ENCODE data around the gene ART5.

Gene ART5

DNA sequence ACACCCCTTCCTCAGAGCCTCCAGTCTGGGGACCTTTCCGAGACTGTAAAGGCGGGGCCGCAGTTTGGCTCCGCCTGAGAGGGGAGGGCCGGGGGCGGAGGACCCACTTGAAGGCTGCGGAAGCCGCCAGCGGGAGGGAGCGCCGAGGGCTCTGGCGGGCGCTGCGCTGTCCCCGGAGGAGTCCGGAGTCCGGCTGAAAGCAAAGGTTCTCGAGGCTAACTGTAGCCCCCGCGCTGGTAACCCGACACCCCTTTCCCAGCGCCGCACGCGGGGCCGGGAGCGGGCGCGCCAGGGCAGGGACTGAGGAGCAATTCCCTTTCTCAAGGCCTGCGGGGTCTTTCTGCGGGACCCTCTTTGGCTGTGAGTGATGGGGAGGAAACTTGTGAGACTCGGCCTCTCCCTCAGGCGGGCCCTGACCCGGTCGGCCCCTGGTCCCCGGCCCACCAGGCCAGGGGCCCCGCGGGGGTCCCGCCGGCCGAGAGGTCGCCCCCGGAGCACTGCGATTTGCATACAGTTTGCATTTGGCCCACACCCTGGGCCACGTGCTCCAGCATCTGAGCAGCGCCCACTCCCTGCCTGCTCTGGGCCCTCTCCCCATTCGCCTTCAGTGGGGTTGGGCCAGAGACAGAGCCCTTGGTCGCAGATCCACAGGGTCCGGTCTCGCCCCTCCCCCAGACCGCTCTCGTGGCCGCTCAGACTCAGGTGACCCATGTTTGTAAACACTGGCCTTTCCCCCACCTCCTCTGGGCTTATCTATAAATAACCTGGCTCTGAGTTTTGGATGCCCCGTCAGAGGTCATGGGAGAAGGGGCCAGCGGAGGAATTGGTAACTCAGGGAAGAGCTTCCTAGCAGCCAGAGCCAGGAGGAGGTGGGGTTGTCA lies 519 bp upstream of the ART5 start:
- FAIRE-seq (no peak), DNase-seq (ENCODE audit: insufficient read length, low spot score) (peak; percentile 45)
- TF ChIP-seq POLR2AphosphoS5 (IDR thresholded peaks at IDR 0.05; ENCODE audit: low read depth, low read length), result no peak
- no peak for TF ChIP-seq POU2F2 (IDR thresholded peaks at IDR 0.05; ENCODE audit: low read depth, low read length)
- no peak for TF ChIP-seq TAF1 (IDR thresholded peaks at IDR 0.05; ENCODE audit: low read depth, low read length)
- TF ChIP-seq SPI1 (IDR thresholded peaks at IDR 0.05; ENCODE audit: low read depth, low read length), result no peak
- TF ChIP-seq POLR2A (IDR thresholded peaks at IDR 0.05; ENCODE audit: low read depth, low read length), result no peak
- no peak for TF ChIP-seq PAX5 (IDR thresholded peaks at IDR 0.05; ENCODE audit: insufficient read depth, low read length, severe bottlenecking)

DNA sequence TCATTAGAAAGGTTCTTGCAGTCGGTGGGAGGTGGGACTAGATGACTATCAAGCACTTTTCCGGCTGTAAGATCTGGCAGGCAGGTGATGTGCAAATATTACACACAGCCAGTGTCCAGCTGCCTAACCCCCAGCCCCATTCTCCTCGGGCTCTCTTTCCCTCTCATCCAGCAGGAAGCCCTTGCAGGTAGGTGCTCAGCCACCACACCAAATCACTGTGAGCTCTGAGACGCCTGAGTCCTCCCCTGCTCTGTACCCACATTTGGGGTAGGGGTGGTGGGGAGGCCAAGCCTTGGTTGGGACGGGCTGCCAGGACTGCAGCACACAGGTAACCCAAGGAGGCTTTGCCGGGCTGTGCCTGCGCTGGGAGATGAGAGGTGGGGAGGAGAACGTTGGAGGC lies 601 bp downstream of the ART5 start:
- no peak for TF ChIP-seq TAF1 (IDR thresholded peaks at IDR 0.05; ENCODE audit: low read depth, low read length)
- TF ChIP-seq POLR2AphosphoS5 (IDR thresholded peaks at IDR 0.05; ENCODE audit: low read depth, low read length), result no peak
- TF ChIP-seq PAX5 (IDR thresholded peaks at IDR 0.05; ENCODE audit: insufficient read depth, low read length, severe bottlenecking), result no peak
- TF ChIP-seq SPI1 (IDR thresholded peaks at IDR 0.05; ENCODE audit: low read depth, low read length), result no peak
- TF ChIP-seq POLR2A (IDR thresholded peaks at IDR 0.05; ENCODE audit: low read depth, low read length), result no peak
- TF ChIP-seq POU2F2 (IDR thresholded peaks at IDR 0.05; ENCODE audit: low read depth, low read length), result no peak
- DNase-seq (ENCODE audit: insufficient read length, low spot score), result no peak
- no peak for FAIRE-seq

DNA sequence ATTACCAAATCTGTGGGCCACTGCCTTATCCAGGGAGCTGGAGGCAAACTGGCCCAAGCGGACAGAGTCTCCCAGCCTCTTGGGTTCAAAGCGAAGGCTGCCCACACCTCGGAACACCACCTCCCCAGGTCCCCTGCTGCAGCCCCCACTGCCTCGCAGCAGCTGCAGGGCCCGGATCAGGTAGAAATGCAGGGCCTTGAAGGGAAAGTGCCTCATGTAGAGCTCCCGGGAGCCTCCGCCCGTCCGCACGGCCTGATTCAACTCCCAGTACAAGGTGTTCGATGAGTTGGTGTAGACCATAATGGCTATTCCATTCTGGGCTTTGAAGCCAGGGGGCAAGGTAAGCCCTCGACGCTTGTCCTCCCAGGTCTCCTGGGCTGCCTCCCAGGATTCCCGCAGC lies 2.0 kb downstream of the ART5 start:
- TF ChIP-seq SPI1 (IDR thresholded peaks at IDR 0.05; ENCODE audit: low read depth, low read length) (no peak), POLR2AphosphoS5 (IDR thresholded peaks at IDR 0.05; ENCODE audit: low read depth, low read length) (no peak), POLR2A (IDR thresholded peaks at IDR 0.05; ENCODE audit: low read depth, low read length) (no peak), TAF1 (IDR thresholded peaks at IDR 0.05; ENCODE audit: low read depth, low read length) (no peak), POU2F2 (IDR thresholded peaks at IDR 0.05; ENCODE audit: low read depth, low read length) (no peak), PAX5 (IDR thresholded peaks at IDR 0.05; ENCODE audit: insufficient read depth, low read length, severe bottlenecking) (no peak)
- FAIRE-seq (no peak), DNase-seq (ENCODE audit: insufficient read length, low spot score) (no peak)

DNA sequence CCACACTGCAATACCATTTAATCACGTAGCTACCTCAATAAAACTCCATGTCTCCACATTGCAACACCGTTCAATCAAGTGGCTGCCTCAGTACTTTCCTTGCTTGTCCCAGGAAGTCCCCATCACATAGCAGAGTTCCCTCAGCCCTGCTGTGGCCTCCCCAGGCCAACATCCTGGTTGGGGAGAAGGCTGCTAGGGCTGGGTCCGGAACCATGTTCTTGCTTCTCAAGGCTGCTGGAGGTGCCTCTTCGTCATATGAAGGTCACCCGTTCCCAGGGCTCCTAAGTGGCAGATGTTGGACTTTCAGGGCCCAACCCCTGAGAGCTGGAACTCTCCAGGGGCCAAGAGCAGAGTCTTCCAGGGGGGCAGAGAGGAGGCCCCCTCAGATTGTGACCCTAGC lies 3.3 kb downstream of the ART5 start:
- TF ChIP-seq POU2F2 (IDR thresholded peaks at IDR 0.05; ENCODE audit: low read depth, low read length) (no peak), POLR2A (IDR thresholded peaks at IDR 0.05; ENCODE audit: low read depth, low read length) (no peak), PAX5 (IDR thresholded peaks at IDR 0.05; ENCODE audit: insufficient read depth, low read length, severe bottlenecking) (no peak), SPI1 (IDR thresholded peaks at IDR 0.05; ENCODE audit: low read depth, low read length) (no peak)
- DNase-seq (ENCODE audit: insufficient read length, low spot score) (no peak), FAIRE-seq (no peak)

DNA sequence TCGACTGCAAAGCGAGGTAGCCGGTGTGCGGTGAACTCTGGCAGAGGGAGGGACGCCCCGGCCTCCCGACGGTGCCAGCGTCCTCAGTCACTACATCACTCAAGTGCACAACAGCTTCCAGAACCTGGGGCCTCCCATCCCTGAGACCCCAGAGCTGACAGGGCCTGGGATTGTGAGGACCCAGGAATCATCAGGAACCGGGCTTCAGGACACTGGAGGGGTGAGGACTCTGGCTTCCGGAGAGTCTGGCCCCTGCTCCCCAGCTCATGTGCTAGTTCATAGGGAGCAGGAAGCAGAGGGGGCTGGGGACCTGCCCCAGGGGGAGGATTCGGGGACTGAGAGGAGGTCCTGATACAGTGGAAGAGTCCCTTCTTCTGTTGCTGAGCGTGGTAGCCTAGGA lies 4.6 kb downstream of the ART5 start:
- no peak for FAIRE-seq
- no peak for DNase-seq (ENCODE audit: insufficient read length, low spot score)
- TF ChIP-seq POLR2A (IDR thresholded peaks at IDR 0.05; ENCODE audit: low read depth, low read length), result no peak
- TF ChIP-seq POU2F2 (IDR thresholded peaks at IDR 0.05; ENCODE audit: low read depth, low read length), result no peak
- TF ChIP-seq POLR2AphosphoS5 (IDR thresholded peaks at IDR 0.05; ENCODE audit: low read depth, low read length), result no peak
- TF ChIP-seq TAF1 (IDR thresholded peaks at IDR 0.05; ENCODE audit: low read depth, low read length), result no peak
- no peak for TF ChIP-seq SPI1 (IDR thresholded peaks at IDR 0.05; ENCODE audit: low read depth, low read length)
- TF ChIP-seq PAX5 (IDR thresholded peaks at IDR 0.05; ENCODE audit: insufficient read depth, low read length, severe bottlenecking), result no peak

DNA sequence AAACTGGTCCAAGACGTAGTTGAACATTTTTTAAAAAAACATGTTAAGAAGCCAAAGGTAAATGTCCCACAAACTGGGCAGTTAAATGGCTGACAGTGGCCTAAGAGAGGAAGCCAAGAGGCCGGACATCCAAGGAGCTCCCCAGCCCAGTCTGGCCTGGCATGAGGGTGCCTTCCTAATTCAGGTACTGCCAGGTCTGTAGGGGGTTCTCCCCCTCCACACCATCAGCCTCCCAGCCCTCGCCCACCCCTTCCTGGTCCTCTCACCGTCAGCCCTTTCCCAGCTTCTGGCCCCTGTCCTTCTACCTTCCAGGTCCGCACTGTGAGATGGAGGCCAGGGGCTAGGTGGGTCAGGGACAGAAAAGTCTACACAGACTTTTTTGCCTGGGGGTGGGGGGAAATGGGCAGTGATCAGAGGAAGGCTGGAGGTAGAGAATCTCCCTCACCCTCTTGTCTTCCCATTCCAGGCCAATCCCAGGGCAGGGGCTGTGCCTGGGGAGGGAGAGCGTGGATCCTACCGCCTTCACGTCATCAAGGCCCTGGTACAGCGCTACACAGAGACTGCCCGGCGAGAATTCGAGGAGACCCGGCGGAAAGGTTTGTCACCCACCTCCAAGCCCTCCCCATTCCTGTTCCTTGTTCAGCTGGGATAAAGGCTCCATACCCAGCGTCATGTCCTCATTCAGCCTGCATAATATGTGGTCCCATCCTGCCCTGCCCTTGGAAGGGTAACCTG lies 6.0 kb downstream of the ART5 start:
- no peak for DNase-seq (ENCODE audit: insufficient read length, low spot score)
- FAIRE-seq, result no peak
- TF ChIP-seq POLR2AphosphoS5 (IDR thresholded peaks at IDR 0.05; ENCODE audit: low read depth, low read length) (no peak), PAX5 (IDR thresholded peaks at IDR 0.05; ENCODE audit: insufficient read depth, low read length, severe bottlenecking) (no peak), POLR2A (IDR thresholded peaks at IDR 0.05; ENCODE audit: low read depth, low read length) (no peak), POU2F2 (IDR thresholded peaks at IDR 0.05; ENCODE audit: low read depth, low read length) (no peak), TAF1 (IDR thresholded peaks at IDR 0.05; ENCODE audit: low read depth, low read length) (no peak), SPI1 (IDR thresholded peaks at IDR 0.05; ENCODE audit: low read depth, low read length) (no peak)

DNA sequence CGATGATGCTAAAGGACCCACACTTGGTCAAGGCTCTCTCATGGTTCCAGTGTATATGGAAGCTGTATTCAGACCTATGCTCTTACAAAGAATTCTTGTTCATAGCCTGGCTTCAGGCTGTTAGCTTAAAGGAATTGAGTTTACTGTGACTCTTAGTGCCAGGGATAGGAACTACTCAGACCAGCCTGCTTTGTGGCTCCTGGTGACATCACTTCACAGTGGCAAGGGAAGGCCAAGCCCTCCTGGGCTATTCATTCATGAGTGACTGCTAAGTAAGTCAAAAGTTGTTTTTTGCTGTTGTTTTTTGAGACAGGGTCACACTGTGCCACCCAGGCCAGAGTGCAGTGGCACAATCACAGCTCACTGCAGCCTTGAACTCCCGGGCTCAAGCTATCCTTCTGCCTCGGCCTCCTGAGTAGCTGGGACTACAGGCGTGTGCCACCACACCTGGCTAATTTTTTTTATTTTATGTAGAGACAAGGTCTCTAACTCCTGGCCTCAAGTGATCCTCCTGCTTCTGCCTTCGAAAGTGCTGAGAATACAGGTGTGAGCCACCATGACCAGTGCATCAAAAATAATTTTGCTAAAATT lies 9.6 kb downstream of the ART5 start:
- TF ChIP-seq PAX5 (IDR thresholded peaks at IDR 0.05; ENCODE audit: insufficient read depth, low read length, severe bottlenecking), result no peak
- no peak for TF ChIP-seq POU2F2 (IDR thresholded peaks at IDR 0.05; ENCODE audit: low read depth, low read length)
- no peak for TF ChIP-seq POLR2AphosphoS5 (IDR thresholded peaks at IDR 0.05; ENCODE audit: low read depth, low read length)
- no peak for TF ChIP-seq POLR2A (IDR thresholded peaks at IDR 0.05; ENCODE audit: low read depth, low read length)
- TF ChIP-seq SPI1 (IDR thresholded peaks at IDR 0.05; ENCODE audit: low read depth, low read length), result no peak
- no peak for TF ChIP-seq TAF1 (IDR thresholded peaks at IDR 0.05; ENCODE audit: low read depth, low read length)
- DNase-seq (ENCODE audit: insufficient read length, low spot score) (no peak), FAIRE-seq (no peak)

DNA sequence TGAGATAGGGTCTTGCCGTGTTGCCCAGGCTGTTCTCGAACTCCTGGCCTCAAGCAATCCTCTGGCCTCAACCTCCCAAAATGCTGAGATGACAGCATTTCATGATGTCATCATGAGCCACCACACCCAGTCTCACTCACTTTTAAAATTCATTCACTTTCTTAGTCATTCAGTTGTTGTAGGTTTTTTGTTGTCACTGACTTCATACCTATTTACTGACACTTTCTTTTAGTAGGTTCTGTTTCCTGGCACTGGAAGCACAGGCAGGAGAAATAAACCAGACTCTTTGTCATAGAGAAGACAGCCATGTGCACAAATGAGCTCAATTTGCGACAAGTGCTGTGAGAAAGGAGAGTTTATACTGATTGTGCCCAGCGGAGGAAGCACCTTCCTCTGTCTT lies 10.5 kb downstream of the ART5 start:
- no peak for FAIRE-seq
- TF ChIP-seq SPI1 (IDR thresholded peaks at IDR 0.05; ENCODE audit: low read depth, low read length) (no peak), TAF1 (IDR thresholded peaks at IDR 0.05; ENCODE audit: low read depth, low read length) (no peak), POU2F2 (IDR thresholded peaks at IDR 0.05; ENCODE audit: low read depth, low read length) (no peak), POLR2AphosphoS5 (IDR thresholded peaks at IDR 0.05; ENCODE audit: low read depth, low read length) (no peak)
- DNase-seq (ENCODE audit: insufficient read length, low spot score), result no peak

DNA sequence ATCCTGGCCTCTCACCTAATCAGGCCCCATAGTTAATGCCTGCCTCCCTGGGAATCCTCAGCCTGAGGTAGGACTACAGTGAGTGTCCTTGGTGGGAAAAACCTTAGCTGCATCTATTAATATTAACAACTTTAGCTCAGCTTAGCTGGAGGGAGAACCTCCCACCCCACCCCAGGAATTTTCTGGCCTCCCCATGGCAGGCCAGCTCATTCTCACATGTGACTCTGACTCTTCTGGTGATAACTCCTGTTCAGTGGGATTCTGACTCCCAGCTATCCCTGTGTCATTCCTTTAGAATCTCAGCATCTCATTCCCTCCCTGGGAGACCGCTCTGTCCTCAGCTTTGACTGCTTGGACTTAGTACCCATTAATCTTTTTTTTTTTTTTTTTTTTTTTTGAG lies 14.5 kb downstream of the ART5 start:
- FAIRE-seq (no peak), DNase-seq (ENCODE audit: insufficient read length, low spot score) (no peak)
- TF ChIP-seq SPI1 (IDR thresholded peaks at IDR 0.05; ENCODE audit: low read depth, low read length), result no peak
- TF ChIP-seq POLR2A (IDR thresholded peaks at IDR 0.05; ENCODE audit: low read depth, low read length), result no peak
- no peak for TF ChIP-seq POLR2AphosphoS5 (IDR thresholded peaks at IDR 0.05; ENCODE audit: low read depth, low read length)
- no peak for TF ChIP-seq TAF1 (IDR thresholded peaks at IDR 0.05; ENCODE audit: low read depth, low read length)
- TF ChIP-seq POU2F2 (IDR thresholded peaks at IDR 0.05; ENCODE audit: low read depth, low read length), result no peak
